GM12801 (cell line): ENCODE data around the gene SMPD2.

Source experiments
- CTCF ChIP-seq: IDR thresholded peaks from one replicate; pipeline ENCODE4 v1.5.1; 2011; ENCODE audit warnings: control low read depth; ENCODE audit not compliant: insufficient read length; ENCODE audit errors: extremely low read depth

Gene SMPD2

GRCh38 chr6:109475625-109476024 is 35.1 kb downstream of the SMPD2 start:
- TF ChIP-seq CTCF = no peak

- TF ChIP-seq CTCF = no peak
Observed at GRCh38 chr6:109477184-109477583, 36.7 kb downstream of the SMPD2 start.

GRCh38 chr6:109477725-109478124 is 37.2 kb downstream of the SMPD2 start:
- no peak for TF ChIP-seq CTCF

GRCh38 chr6:109478222-109478805 is 37.8 kb downstream of the SMPD2 start:
- TF ChIP-seq CTCF = no peak

GRCh38 chr6:109478841-109479624 is 38.5 kb downstream of the SMPD2 start:
- no peak for TF ChIP-seq CTCF

GRCh38 chr6:109480993-109481480 is 40.5 kb downstream of the SMPD2 start:
- TF ChIP-seq CTCF = no peak

- no peak for TF ChIP-seq CTCF
Observed at GRCh38 chr6:109482905-109483734, 42.6 kb downstream of the SMPD2 start, which contains the start of gene ZBTB24. ZBTB24 (minus strand) TSS chr6:109483219; CDS start chr6:109482026, 1,193 bp downstream.
